ENCODE measurements around the gene NEK1. TPM values are rescaled to one million over a fixed set of nuclear protein-coding genes. Genes with fewer than 3 reads are reported as not detected.
"Not testable (repeated sequence)": the region's sequence is repeated elsewhere in the genome, so short reads cannot be mapped to it uniquely, and the experiment has no call there.

The NEK1 gene
- polyA plus RNA-seq, 1 donor: 26.2 TPM

DNA sequence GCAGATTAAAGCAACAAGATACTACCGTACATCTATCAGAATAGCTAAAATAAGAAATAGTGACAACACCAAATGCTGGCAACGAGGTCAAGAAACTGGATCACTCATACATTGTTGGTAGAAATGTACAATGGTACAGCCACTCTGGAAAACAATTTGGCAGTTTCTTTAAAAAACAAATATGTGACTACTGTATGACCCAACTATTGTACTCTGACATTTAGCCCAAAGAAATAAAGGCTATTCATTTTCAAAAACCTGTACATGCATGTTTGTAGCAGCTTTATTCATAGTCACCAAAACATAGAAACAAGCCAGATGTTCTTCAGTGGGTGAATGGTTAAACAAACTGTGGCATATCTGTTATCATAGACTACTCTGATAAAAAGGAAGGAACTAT lies 16.2 kb upstream of the NEK1 start:
- no peak for DNase-seq

- no peak for DNase-seq
Observed at GRCh38 chr4:169627307-169627706, 14.9 kb upstream of the NEK1 start.

- DNase-seq: no peak
Observed at GRCh38 chr4:169626331-169627282, 14.2 kb upstream of the NEK1 start.

GRCh38 chr4:169625886-169626285 lies 13.5 kb upstream of the NEK1 start:
- DNase-seq: no peak

DNA sequence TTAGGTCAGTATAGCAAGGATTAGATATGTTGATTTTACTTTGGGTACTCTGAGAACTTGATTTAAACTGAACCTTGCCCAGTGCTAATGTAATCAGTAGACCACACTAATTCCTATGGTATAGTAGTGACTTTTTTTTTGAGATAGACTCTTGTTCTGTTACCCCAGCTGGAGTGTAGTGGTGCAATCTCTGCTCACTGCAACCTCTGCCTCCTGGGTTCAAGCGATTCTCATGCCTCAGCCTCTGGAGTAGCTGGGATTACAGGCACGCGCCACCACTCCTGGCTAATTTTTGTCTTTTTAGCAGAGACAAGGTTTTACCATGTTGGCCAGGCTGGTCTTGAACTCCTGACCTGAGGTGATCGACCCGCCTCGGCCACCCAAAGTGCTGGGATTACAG lies 11.6 kb upstream of the NEK1 start:
- not testable (repeated sequence) for DNase-seq

DNA sequence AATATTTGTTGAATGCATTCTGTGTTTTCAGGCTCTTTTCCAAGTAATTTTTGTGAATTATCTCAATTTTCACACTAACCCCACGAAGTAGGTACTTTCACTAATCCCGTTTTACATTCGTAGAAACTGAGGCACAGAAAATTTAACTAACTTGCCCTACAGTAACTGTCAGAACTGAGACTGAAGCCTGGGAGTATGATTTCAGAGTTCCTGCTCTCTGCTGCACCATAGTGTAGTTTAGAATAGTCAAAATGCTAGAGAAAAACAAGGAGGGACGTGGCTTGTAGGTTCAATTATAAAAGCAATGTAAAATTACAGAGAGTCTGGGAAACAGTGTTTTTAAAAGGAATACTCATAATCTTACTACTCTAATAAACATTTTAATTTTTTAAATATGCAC lies 10.2 kb upstream of the NEK1 start:
- DNase-seq: no peak

GRCh38 chr4:169621731-169622492 lies 9.5 kb upstream of the NEK1 start:
- DNase-seq: no peak

DNA sequence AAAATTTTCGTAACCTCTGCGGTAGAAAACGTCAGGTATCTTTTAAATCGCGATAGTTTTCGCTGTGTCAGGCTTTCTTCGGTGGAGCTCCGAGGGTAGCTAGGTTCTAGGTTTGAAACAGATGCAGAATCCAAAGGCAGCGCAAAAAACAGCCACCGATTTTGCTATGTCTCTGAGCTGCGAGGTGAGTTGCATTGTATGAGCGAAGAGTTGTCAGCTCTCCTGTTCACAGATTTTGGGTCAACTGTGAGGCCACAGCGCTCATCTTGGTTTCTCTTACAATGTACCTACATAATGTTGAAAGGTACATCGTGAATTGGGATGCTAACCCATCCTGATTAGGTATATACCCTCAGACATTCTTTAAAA lies 8.5 kb upstream of the NEK1 start:
- DNase-seq: no peak

DNA sequence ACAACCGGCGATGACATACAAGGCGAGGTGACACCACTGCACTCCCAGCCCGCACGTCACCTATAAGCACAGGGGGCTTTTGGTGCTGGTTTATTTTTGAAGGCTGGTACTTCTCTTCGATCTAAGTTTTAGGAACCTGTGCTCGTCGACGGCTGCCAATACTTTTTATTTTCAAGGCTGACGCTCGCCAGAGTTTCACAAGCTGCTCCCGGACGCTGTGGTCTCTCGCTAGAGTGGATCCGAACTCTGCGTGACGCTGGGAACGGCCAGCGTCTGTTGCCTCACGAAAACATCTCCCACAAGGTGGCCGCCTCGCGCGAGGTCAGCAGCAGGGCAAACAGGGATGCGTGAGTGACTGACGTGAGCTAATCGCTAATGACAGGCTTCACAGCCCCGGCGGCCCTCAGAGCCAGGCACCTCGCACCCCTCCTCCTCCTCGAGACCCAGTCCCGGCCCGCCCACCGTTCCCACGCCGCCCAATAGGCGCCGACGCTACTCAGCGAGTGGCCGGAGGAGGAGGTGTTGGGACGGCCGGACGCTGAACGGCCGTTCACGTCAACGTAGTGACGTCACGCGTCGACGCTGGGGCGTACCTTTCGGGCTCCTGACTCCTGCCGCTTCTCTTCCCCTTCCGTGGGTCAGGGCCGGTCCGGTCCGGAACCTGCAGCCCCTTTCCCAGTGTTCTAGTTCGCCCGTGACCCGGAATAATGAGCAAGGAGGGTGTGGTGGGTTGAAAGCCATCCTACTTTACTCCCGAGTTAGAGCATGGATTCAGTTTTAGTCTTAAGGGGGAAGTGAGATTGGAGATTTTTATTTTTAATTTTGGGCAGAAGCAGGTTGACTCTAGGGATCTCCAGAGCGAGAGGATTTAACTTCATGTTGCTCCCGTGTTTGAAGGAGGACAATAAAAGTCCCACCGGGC lies 7.8 kb upstream of the NEK1 start, which contains the start of gene CLCN3:
Gene CLCN3 (plus strand): TSS at position 621 of the 922 bp plus-strand sequence. CDS start 15,351 bp downstream, outside the sequence.
- DNase-seq: peak; percentile 98

- DNase-seq: no peak
Observed at GRCh38 chr4:169619518-169619957, 7.2 kb upstream of the NEK1 start.

GRCh38 chr4:169618986-169619385 lies 6.6 kb upstream of the NEK1 start:
- no peak for DNase-seq

DNA sequence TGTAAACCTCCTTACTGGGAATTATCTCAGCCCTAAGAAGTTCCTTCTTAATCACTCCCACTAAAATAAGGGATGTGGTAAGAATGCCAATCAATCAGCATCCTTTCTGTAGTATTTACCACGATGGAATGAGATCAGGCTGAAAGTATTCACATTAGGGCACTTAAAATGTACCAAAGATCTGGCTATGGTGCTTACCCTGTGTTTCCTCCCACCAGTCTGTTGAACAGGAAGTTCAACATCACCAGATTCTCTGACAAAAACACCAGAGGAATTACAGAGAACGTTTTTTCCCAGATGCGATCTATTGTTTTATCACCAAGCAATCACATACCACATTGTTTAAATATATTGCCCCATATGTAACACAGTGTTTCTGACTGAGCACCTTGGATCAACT lies 5.9 kb upstream of the NEK1 start:
- DNase-seq: no peak

- no peak for DNase-seq
Observed at GRCh38 chr4:169617306-169617705, 4.9 kb upstream of the NEK1 start.

DNA sequence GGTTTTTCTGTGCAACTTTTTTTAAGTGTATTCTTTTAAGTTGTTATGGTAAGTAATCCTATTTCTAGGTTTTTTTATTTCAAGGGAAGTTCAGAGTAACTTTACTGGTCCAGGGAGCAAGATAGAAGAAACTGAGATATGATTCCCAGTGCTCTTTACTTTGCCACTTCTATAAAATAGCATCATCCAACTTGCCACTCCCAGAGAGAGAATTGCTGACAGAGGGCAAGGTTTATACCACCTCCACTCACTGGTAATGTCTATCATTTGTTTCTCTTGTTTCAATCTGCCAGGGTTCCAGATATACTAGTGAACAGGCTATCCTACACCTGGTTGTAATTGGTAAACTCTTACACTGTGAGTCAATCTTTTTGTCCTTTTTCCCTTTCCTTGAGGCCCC lies 4.5 kb upstream of the NEK1 start:
- DNase-seq: no peak

DNA sequence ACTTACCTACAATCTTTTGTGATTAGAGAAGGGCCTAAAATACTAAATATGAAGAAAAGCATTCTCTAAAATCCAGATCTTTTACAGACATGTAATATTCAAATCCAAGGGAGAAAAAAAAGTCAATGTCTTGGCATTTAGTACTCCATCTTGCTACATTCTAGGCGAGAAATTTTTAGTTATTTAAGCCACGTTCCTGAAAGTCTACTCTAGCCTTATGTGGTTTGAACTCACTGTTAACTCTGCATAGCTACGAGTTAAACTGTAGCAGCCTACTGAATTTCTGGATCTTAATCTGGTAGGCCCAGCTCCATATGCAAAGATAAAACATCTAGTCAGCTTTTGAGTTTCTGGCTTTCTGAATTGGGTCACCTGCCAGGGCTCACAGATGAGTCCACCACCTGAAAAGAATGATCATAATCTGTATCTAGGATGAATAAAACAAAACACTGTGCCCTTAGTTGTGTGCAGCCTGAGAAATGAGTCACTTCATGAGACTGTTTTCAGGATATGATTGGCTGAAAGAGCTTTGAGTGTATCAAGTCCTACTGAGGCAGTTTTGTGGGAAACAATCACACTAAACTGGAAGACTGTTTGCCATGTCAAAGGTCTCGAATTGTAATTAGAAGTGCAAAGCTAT lies 3.2 kb upstream of the NEK1 start:
- no peak for DNase-seq

GRCh38 chr4:169612871-169613859 lies 782 bp upstream of the NEK1 start:
- peak; percentile 85 for DNase-seq

DNA sequence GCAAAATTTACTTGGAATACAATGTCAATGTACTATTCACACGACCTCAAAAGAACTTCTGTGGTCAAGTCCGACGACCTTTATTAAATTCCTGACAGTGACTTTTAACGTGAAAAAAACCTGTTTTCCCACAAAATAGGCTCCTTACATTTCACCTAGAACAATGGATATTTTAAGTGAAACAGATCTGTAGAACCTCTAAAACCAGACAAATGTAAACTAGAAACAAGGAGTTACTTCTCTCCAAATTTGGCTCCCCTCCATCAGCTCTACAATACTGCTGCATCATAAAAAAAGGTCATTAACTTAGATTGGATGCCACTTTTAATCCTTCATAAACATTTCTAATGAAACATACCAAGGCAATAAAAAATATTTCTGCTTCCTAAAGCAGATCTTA lies 1.2 kb downstream of the NEK1 start:
- DNase-seq: no peak

DNA sequence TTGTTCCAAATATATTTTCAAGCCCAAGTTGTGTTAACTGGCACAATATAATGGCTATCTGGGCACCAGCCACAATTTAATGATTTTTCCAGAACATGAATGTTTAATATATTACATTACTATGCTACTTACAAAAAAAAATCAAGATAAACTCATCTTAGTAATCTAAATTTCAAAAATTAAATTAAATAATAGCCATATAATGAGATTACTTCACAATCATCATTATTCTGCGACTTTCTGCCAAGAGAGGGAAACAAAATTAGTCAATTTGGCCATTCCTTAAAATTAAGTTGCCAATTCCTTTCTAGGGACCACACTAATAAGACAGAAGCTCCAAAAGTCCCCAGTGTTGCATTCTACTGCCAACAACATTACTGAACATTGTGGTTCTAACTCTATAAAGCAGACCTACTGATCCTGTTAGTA lies 7.5 kb downstream of the NEK1 start:
- no peak for DNase-seq

DNA sequence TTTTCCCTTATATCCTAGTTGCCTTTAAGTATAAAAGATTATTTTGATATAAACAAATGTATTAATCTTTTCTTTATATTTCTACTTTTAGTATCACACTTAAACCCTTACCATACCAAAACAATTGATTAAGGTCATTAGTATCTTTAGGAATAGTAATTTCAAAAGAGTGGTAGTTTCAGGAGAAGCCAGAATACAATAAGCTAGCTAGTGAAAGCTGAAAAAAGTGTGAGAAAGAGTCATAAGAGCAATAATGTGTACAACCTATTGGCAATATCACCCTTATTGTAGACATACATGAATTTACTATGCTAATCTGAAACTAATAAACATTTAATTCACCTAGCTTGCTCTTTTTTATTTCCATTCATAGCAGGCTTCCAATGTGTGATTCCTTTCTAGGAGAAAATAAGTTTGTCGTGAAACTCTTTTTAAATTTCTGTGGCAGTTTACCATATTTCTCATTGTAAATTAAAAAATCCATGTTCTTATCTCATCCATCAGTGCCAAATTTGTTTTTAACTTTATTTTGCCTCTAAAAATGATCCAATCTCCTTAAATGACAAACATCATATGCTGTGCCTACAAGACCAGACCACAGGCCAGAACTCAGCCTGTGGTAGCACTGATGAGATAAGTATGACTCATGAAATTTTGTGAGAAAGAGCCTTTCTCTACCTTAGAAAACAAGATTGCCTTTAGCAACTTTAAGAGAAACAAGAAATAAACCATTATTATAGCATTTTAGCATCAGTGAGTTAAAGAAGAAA lies 8.1 kb downstream of the NEK1 start:
- DNase-seq: no peak
